OCI-LY1 (cell line): Measurements from ENCODE around the gene NUAK1.

ENCODE experiments used
- H2AFZ ChIP-seq: fragments of 200-600 bp; sonication (generic), shearing (Covaris generic); 2 replicates; pipeline ENCODE4 v1.6.0; 2014; ENCODE audit warnings: antibody characterized with exemption, mild to moderate bottlenecking, low read length
- H3F3A ChIP-seq: fragments of 200-600 bp; sonication (generic), shearing (Covaris generic); 2 replicates; pipeline ENCODE4 v1.6.0; 2014; ENCODE audit warnings: mild to moderate bottlenecking, antibody characterized with exemption, low read length, moderate library complexity; ENCODE audit not compliant: insufficient read depth
- H3K27ac ChIP-seq: fragments of 200-600 bp; sonication (generic); 2 replicates; pipeline ENCODE4 v1.5.1; 2014; ENCODE audit warnings: low read length, mixed run types, mild to moderate bottlenecking, low read depth; ENCODE audit not compliant: poor library complexity, severe bottlenecking
- H3K27me3 ChIP-seq: fragments of 200-600 bp; sonication (generic); 2 replicates; pipeline ENCODE4 v1.6.0; 2014; ENCODE audit warnings: antibody characterized with exemption, mild to moderate bottlenecking, low read length, moderate library complexity; ENCODE audit not compliant: insufficient read depth
- H3K36me3 ChIP-seq: fragments of 200-600 bp; sonication (generic); 2 replicates; pipeline ENCODE4 v1.6.1; 2014; ENCODE audit warnings: mild to moderate bottlenecking, antibody characterized with exemption, low read length, moderate library complexity, mixed read lengths; ENCODE audit not compliant: insufficient read depth
- H3K4me1 ChIP-seq: fragments of 200-600 bp; sonication (generic); 2 replicates; pipeline ENCODE4 v1.5.1; 2014; ENCODE audit warnings: mild to moderate bottlenecking, low read length, moderate library complexity; ENCODE audit not compliant: insufficient read depth, severe bottlenecking
- H3K4me2 ChIP-seq: fragments of 200-600 bp; sonication (generic), shearing (Covaris generic); 2 replicates; pipeline ENCODE4 v1.6.1; 2014; ENCODE audit warnings: low read length
- H3K4me3 ChIP-seq: fragments of 200-600 bp; sonication (generic); 2 replicates; pipeline ENCODE4 v1.5.1; 2014; ENCODE audit warnings: low read length, low read depth, mild to moderate bottlenecking, mixed read lengths; ENCODE audit not compliant: poor library complexity, severe bottlenecking
- H3K79me2 ChIP-seq: fragments of 200-600 bp; shearing (Covaris generic); 2 replicates; pipeline ENCODE4 v1.6.1; 2016; ENCODE audit warnings: mixed run types, low read length, mixed read lengths; ENCODE audit not compliant: insufficient read depth
- H3K9ac ChIP-seq: fragments of 200-600 bp; sonication (generic), shearing (Covaris generic); 2 replicates; pipeline ENCODE4 v1.6.1; 2014; ENCODE audit warnings: mild to moderate bottlenecking, low read length, mixed read lengths
- H3K9me2 ChIP-seq: fragments of 200-600 bp; sonication (generic), shearing (Covaris generic); 2 replicates; pipeline ENCODE4 v1.6.1; 2014; ENCODE audit warnings: low read depth, mild to moderate bottlenecking, low read length, mixed read lengths
- H3K9me3 ChIP-seq: fragments of 200-600 bp; shearing (Covaris generic); 2 replicates; pipeline ENCODE4 v1.6.1; 2014; ENCODE audit warnings: low read length, mixed read lengths
- H4K20me1 ChIP-seq: fragments of 200-600 bp; sonication (generic), shearing (Covaris generic); 2 replicates; pipeline ENCODE4 v1.6.0; 2016; ENCODE audit warnings: mild to moderate bottlenecking, low read length; ENCODE audit not compliant: insufficient read depth
- EZH2 ChIP-seq: fragments of 200-600 bp; sonication (generic), shearing (Covaris generic); IDR thresholded peaks from 2 replicates; pipeline ENCODE4 v1.8.0; 2017; ENCODE audit warnings: borderline replicate concordance, mixed run types, mild to moderate bottlenecking, antibody characterized with exemption, low read length, moderate library complexity, mixed read lengths
- TF ChIP-seq, protein P1 (sequence below): fragments of 200-600 bp; sonication (generic), shearing (Covaris generic); IDR thresholded peaks from 2 replicates; pipeline ENCODE4 v1.5.1; 2017; ENCODE audit warnings: mild to moderate bottlenecking, antibody characterized with exemption, low read length, moderate library complexity, mixed read lengths

The NUAK1 gene

GRCh38 chr12:106088246-106088808 lies 50.4 kb downstream of the NUAK1 start:
- no peaks in the 10 kb centered on the region for H3F3A ChIP-seq
- no peak overlapping the region for H3K9ac ChIP-seq
- H3K4me1 ChIP-seq: no peaks in the 10 kb centered on the region
- H2AFZ ChIP-seq: no peak overlapping the region
- no peaks in the 10 kb centered on the region for H3K9me3 ChIP-seq
- no peaks in the 10 kb centered on the region for H4K20me1 ChIP-seq
- no peak overlapping the region for H3K4me2 ChIP-seq
- H3K27ac ChIP-seq: no peak overlapping the region
- no peak overlapping the region for H3K4me3 ChIP-seq
- H3K27me3 ChIP-seq: no peaks in the 10 kb centered on the region
- H3K79me2 ChIP-seq: no peaks in the 10 kb centered on the region
- no peaks in the 10 kb centered on the region for H3K9me2 ChIP-seq
- H3K36me3 ChIP-seq: no peaks in the 10 kb centered on the region
- no peak for TF ChIP-seq EZH2
- TF ChIP-seq, protein P1, sequence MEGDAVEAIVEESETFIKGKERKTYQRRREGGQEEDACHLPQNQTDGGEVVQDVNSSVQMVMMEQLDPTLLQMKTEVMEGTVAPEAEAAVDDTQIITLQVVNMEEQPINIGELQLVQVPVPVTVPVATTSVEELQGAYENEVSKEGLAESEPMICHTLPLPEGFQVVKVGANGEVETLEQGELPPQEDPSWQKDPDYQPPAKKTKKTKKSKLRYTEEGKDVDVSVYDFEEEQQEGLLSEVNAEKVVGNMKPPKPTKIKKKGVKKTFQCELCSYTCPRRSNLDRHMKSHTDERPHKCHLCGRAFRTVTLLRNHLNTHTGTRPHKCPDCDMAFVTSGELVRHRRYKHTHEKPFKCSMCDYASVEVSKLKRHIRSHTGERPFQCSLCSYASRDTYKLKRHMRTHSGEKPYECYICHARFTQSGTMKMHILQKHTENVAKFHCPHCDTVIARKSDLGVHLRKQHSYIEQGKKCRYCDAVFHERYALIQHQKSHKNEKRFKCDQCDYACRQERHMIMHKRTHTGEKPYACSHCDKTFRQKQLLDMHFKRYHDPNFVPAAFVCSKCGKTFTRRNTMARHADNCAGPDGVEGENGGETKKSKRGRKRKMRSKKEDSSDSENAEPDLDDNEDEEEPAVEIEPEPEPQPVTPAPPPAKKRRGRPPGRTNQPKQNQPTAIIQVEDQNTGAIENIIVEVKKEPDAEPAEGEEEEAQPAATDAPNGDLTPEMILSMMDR: no peak

DNA sequence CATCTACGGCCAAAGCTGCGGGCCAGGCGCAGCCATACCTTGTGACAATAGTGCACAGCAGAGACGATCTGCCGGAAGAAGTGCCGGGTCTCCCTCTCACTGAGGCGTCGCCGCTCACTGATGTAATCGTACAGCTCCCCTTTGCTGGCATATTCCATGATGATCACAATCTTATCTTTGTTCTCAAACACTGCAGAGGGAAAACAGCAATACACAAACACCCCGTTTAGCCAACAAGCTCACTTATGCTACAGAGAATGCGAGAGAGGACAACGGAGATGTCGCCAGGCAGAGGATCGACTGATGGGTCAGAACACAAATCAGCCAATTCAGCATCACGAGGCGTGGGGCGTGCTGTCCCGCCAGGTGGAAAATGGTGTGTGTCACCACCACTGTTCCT lies 52.1 kb downstream of the NUAK1 start:
- no peaks in the 10 kb centered on the region for H3F3A ChIP-seq
- H3K36me3 ChIP-seq: no peaks in the 10 kb centered on the region
- no peaks in the 10 kb centered on the region for H3K79me2 ChIP-seq
- no peaks in the 10 kb centered on the region for H4K20me1 ChIP-seq
- H3K9me2 ChIP-seq: no peaks in the 10 kb centered on the region
- H3K9ac ChIP-seq: no peak overlapping the region
- no peak overlapping the region for H3K4me3 ChIP-seq
- H2AFZ ChIP-seq: no peak overlapping the region
- H3K4me1 ChIP-seq: no peaks in the 10 kb centered on the region
- no peak overlapping the region for H3K27ac ChIP-seq
- no peaks in the 10 kb centered on the region for H3K9me3 ChIP-seq
- H3K4me2 ChIP-seq: no peak overlapping the region
- TF ChIP-seq, protein P1: no peak
- TF ChIP-seq EZH2: no peak
- H3K27me3 ChIP-seq: no peaks in the 10 kb centered on the region

GRCh38 chr12:106085213-106085612 lies 53.5 kb downstream of the NUAK1 start:
- Histone ChIP-seq H3K79me2 (no peaks in the 10 kb centered on the region), H2AFZ (no peak overlapping the region), H3K4me1 (no peaks in the 10 kb centered on the region), H3K36me3 (no peaks in the 10 kb centered on the region), H3K9me2 (no peaks in the 10 kb centered on the region), H3K4me3 (no peak overlapping the region), H3K27me3 (no peaks in the 10 kb centered on the region), H4K20me1 (no peaks in the 10 kb centered on the region), H3F3A (no peaks in the 10 kb centered on the region), H3K4me2 (no peak overlapping the region), H3K27ac (no peak overlapping the region), H3K9me3 (no peaks in the 10 kb centered on the region), H3K9ac (no peak overlapping the region)
- TF ChIP-seq, protein P1: no peak
- no peak for TF ChIP-seq EZH2
